Trophoblast cell (in vitro differentiated cells and primary cell): ENCODE results near the gene PRPF19.

Experiments used
- DNase-seq, 2 donors: peaks; one replicate each; pipeline ENCODE4 v3.0.0-alpha.2; 2016
- H2AFZ ChIP-seq: 2 replicates; pipeline ENCODE4 v1.6.1; 2013; ENCODE audit warnings: low read length, moderate library complexity, mild to moderate bottlenecking; ENCODE audit not compliant: insufficient read depth, poor library complexity
- H2AK5ac ChIP-seq: 2 replicates; pipeline ENCODE4 v1.6.1; 2013; ENCODE audit warnings: mild to moderate bottlenecking, low read length
- H2BK120ac ChIP-seq: 2 replicates; pipeline ENCODE4 v1.6.1; 2013; ENCODE audit warnings: low read length, mild to moderate bottlenecking, moderate library complexity; ENCODE audit not compliant: insufficient read depth, poor library complexity
- H2BK12ac ChIP-seq: 2 replicates; pipeline ENCODE4 v1.6.1; 2013; ENCODE audit warnings: mild to moderate bottlenecking, low read length, moderate library complexity
- H2BK5ac ChIP-seq: 2 replicates; pipeline ENCODE4 v1.6.1; 2013; ENCODE audit warnings: low read length, low read depth, moderate library complexity, mild to moderate bottlenecking; ENCODE audit not compliant: poor library complexity
- H3K14ac ChIP-seq: 2 replicates; pipeline ENCODE4 v1.6.1; 2013; ENCODE audit warnings: mild to moderate bottlenecking, low read length
- H3K18ac ChIP-seq: 2 replicates; pipeline ENCODE4 v1.6.1; 2013; ENCODE audit warnings: mild to moderate bottlenecking, low read length
- H3K23ac ChIP-seq: 2 replicates; pipeline ENCODE4 v1.6.1; 2013; ENCODE audit warnings: low read length
- H3K27ac ChIP-seq: 2 replicates; pipeline ENCODE4 v1.5.1; 2013; ENCODE audit warnings: low read depth, mild to moderate bottlenecking, inconsistent platforms, low read length, moderate library complexity
- H3K27me3 ChIP-seq: 2 replicates; pipeline ENCODE4 v1.6.1; 2013; ENCODE audit warnings: inconsistent platforms, mild to moderate bottlenecking, low read length, moderate library complexity; ENCODE audit not compliant: insufficient read depth
- H3K36me3 ChIP-seq, 2 experiments: 1 replicate in 1 of 2; 2 replicates in 1 of 2; pipeline ENCODE4 v1.6.1; 2013; ENCODE audit warnings: low read length in 2 of 2, mild to moderate bottlenecking in 2 of 2, moderate library complexity in 1 of 2; ENCODE audit not compliant: insufficient read depth in 2 of 2, control insufficient read depth in 1 of 2
- H3K4ac ChIP-seq: 2 replicates; pipeline ENCODE4 v1.6.1; 2013; ENCODE audit warnings: low read depth, mild to moderate bottlenecking, low read length, moderate library complexity
- H3K4me1 ChIP-seq, 2 experiments: 1 replicate in 1 of 2; 2 replicates in 1 of 2; pipeline ENCODE4 v1.6.1; 2013; ENCODE audit warnings: low read length in 2 of 2, mild to moderate bottlenecking in 2 of 2, moderate library complexity in 1 of 2; ENCODE audit not compliant: insufficient read depth in 2 of 2, control insufficient read depth in 1 of 2
- H3K4me2 ChIP-seq: 2 replicates; pipeline ENCODE4 v1.6.1; 2013; ENCODE audit warnings: inconsistent platforms, mild to moderate bottlenecking, low read length, moderate library complexity
- H3K4me3 ChIP-seq: 2 replicates; pipeline ENCODE4 v1.5.1; 2013; ENCODE audit warnings: mild to moderate bottlenecking, low read depth, low read length, inconsistent platforms
- H3K79me1 ChIP-seq: one replicate; pipeline ENCODE4 v1.6.1; 2013; ENCODE audit warnings: low read length
- H3K79me2 ChIP-seq: 2 replicates; pipeline ENCODE4 v1.6.1; 2013; ENCODE audit warnings: low read length, mild to moderate bottlenecking; ENCODE audit not compliant: control insufficient read depth, insufficient read depth, poor library complexity
- H3K9ac ChIP-seq: 2 replicates; pipeline ENCODE4 v1.6.1; 2013; ENCODE audit warnings: mild to moderate bottlenecking, low read length
- H3K9me3 ChIP-seq: 2 replicates; pipeline ENCODE4 v1.6.1; 2013; ENCODE audit warnings: low read depth, mild to moderate bottlenecking, control low read depth, inconsistent platforms, low read length; ENCODE audit not compliant: insufficient read depth
- H4K12ac ChIP-seq: 2 replicates; pipeline ENCODE4 v1.6.1; 2013; ENCODE audit warnings: low read depth, mild to moderate bottlenecking, low read length, moderate library complexity
- H4K8ac ChIP-seq: 2 replicates; pipeline ENCODE4 v1.6.1; 2013; ENCODE audit warnings: low read depth, mild to moderate bottlenecking, low read length, moderate library complexity
- H4K91ac ChIP-seq: one replicate; pipeline ENCODE4 v1.6.1; 2013; ENCODE audit warnings: low read depth, mild to moderate bottlenecking, low read length, moderate library complexity
- WGBS: extraction: QIAGEN DNeasy Blood & Tissue Kit; methylation state at CpG from one replicate; pipeline ENCODE4 v1.1.7; 2013; ENCODE audit warnings: missing lambda C conversion rate; ENCODE audit not compliant: insufficient read length, insufficient coverage; ENCODE audit errors: extremely low coverage; 5-methylcytosine and 5-hydroxymethylcytosine counted together

Gene PRPF19

GRCh38 chr11:60941371-60942119 lies 35.2 kb upstream of the PRPF19 start:
- peak overlapping the region; percentile 24 for H3K27ac ChIP-seq
- H3K4me2 ChIP-seq: no peak overlapping the region
- DNase-seq: peak in 1 of 2 donors; percentile 41

GRCh38 chr11:60939855-60940254 lies 33.5 kb upstream of the PRPF19 start:
- Histone ChIP-seq H2BK120ac (no peak overlapping the region), H3K4me2 (no peak overlapping the region), H3K36me3 (peaks cover 20 to 25% of the 10 kb centered on the region in 2 experiments), H2BK12ac (no peak overlapping the region), H4K12ac (no peak overlapping the region), H3K27me3 (no peaks in the 10 kb centered on the region), H3K4ac (no peak overlapping the region), H3K9me3 (no peaks in the 10 kb centered on the region), H3K18ac (no peak overlapping the region), H4K91ac (no peak overlapping the region), H2BK5ac (no peak overlapping the region), H3K14ac (no peak overlapping the region), H3K27ac (no peak overlapping the region), H3K4me1 (peaks cover 21 to 22% of the 10 kb centered on the region in 2 experiments), H3K79me1 (peaks cover 11% of the 10 kb centered on the region), H3K23ac (no peak overlapping the region), H3K9ac (no peak overlapping the region), H4K8ac (no peak overlapping the region), H3K4me3 (no peak overlapping the region), H2AFZ (no peak overlapping the region), H2AK5ac (no peak overlapping the region), H3K79me2 (no peaks in the 10 kb centered on the region)
- peak; percentile 68 to 85 for DNase-seq
- no CpG with 5 or more reads among the region's 2 CpGs for WGBS

More at GRCh38 chr11:60941371-60942119, 35.2 kb upstream of the PRPF19 start:
- peak overlapping the region; percentile 19 for H3K14ac ChIP-seq
- peak overlapping the region; percentile 7 for H2BK12ac ChIP-seq
- H3K9ac ChIP-seq: no peak overlapping the region
- no peak overlapping the region for H4K12ac ChIP-seq
- peak overlapping the region; percentile 5 for H2BK5ac ChIP-seq
- no peak overlapping the region for H2AFZ ChIP-seq
- no peak overlapping the region for H3K4me3 ChIP-seq
- H3K79me2 ChIP-seq: no peaks in the 10 kb centered on the region
- H2BK120ac ChIP-seq: no peak overlapping the region
- peaks cover 21 to 22% of the 10 kb centered on the region in 2 experiments for H3K4me1 ChIP-seq
- H3K27me3 ChIP-seq: no peaks in the 10 kb centered on the region
- H3K36me3 ChIP-seq: peaks cover 7 to 8% of the 10 kb centered on the region in 2 experiments
- no peak overlapping the region for H4K91ac ChIP-seq
- no peaks in the 10 kb centered on the region for H3K9me3 ChIP-seq
- H3K18ac ChIP-seq: no peak overlapping the region
- H3K79me1 ChIP-seq: peaks cover 11% of the 10 kb centered on the region
- no peak overlapping the region for H3K4ac ChIP-seq
- H4K8ac ChIP-seq: peak overlapping the region; percentile 18
- H2AK5ac ChIP-seq: no peak overlapping the region
- no peak overlapping the region for H3K23ac ChIP-seq
- no CpG with 5 or more reads among the region's 6 CpGs for WGBS

- no peak overlapping the region for H2BK120ac ChIP-seq
- no peak overlapping the region for H3K14ac ChIP-seq
- H3K4me2 ChIP-seq: no peak overlapping the region
- H2AK5ac ChIP-seq: no peak overlapping the region
- H2AFZ ChIP-seq: no peak overlapping the region
- H3K4ac ChIP-seq: no peak overlapping the region
- H3K18ac ChIP-seq: no peak overlapping the region
- H3K27ac ChIP-seq: no peak overlapping the region
- no peak overlapping the region for H4K12ac ChIP-seq
- H3K79me1 ChIP-seq: peaks cover 11% of the 10 kb centered on the region
- no CpG with 5 or more reads among the region's 7 CpGs for WGBS
- H3K4me1 ChIP-seq: peaks cover 21 to 22% of the 10 kb centered on the region in 2 experiments
- no peak overlapping the region for H2BK5ac ChIP-seq
- no peak overlapping the region for H3K23ac ChIP-seq
- H2BK12ac ChIP-seq: no peak overlapping the region
- DNase-seq: no peak
- H3K36me3 ChIP-seq: peaks cover 26 to 30% of the 10 kb centered on the region in 2 experiments
- H3K4me3 ChIP-seq: no peak overlapping the region
- H3K79me2 ChIP-seq: no peaks in the 10 kb centered on the region
- H4K8ac ChIP-seq: no peak overlapping the region
- H3K9ac ChIP-seq: no peak overlapping the region
- H4K91ac ChIP-seq: no peak overlapping the region
- H3K27me3 ChIP-seq: no peaks in the 10 kb centered on the region
- H3K9me3 ChIP-seq: no peaks in the 10 kb centered on the region
These were observed 32.9 kb upstream of the PRPF19 start for GRCh38 chr11:60939301-60939700.

- no peak overlapping the region for H2BK12ac ChIP-seq
- H3K9me3 ChIP-seq: no peaks in the 10 kb centered on the region
- H3K27ac ChIP-seq: no peak overlapping the region
- H2AK5ac ChIP-seq: no peak overlapping the region
- peaks cover 9% of the 10 kb centered on the region for H3K79me1 ChIP-seq
- no peak overlapping the region for H3K4me2 ChIP-seq
- H4K12ac ChIP-seq: no peak overlapping the region
- no peak overlapping the region for H4K91ac ChIP-seq
- no peak overlapping the region for H2AFZ ChIP-seq
- H3K27me3 ChIP-seq: no peaks in the 10 kb centered on the region
- H2BK5ac ChIP-seq: no peak overlapping the region
- no peak overlapping the region for H2BK120ac ChIP-seq
- no peaks in the 10 kb centered on the region for H3K79me2 ChIP-seq
- H3K4me3 ChIP-seq: no peak overlapping the region
- H3K18ac ChIP-seq: no peak overlapping the region
- no CpG with 5 or more reads among the region's 9 CpGs for WGBS
- H3K14ac ChIP-seq: no peak overlapping the region
- H3K9ac ChIP-seq: no peak overlapping the region
- H3K4me1 ChIP-seq: peaks cover 19 to 21% of the 10 kb centered on the region in 2 experiments
- H4K8ac ChIP-seq: no peak overlapping the region
- H3K36me3 ChIP-seq: peaks cover 34 to 38% of the 10 kb centered on the region in 2 experiments
- DNase-seq: no peak
- H3K23ac ChIP-seq: no peak overlapping the region
- no peak overlapping the region for H3K4ac ChIP-seq
These were observed 32.1 kb upstream of the PRPF19 start for GRCh38 chr11:60938500-60938899.
